ENCODE measurements around the gene TREML4. TPM values are rescaled to one million over a fixed set of nuclear protein-coding genes. Genes with fewer than 3 reads are reported as not detected.

TREML4 gene
- total and polyA plus RNA-seq, 2 donors (not counting 1 experiment from before 2014, with no cell fraction given), result 1.7 TPM; not detected in 1

- intact Hi-C loops (cut with micrococcal nuclease), result no loop called here
- H3K4me1 Mint-ChIP-seq, result peaks cover 72% of the 10 kb centered on the region
Measured at GRCh38 chr6:41193884-41194283, 34.3 kb upstream of the TREML4 start.

GRCh38 chr6:41194386-41194785 is 33.8 kb upstream of the TREML4 start:
- Mint-ChIP-seq H3K27me3 (no peaks in the 10 kb centered on the region), H3K27ac (peak overlapping the region; percentile 78)
- CTCF ChIA-PET, result no interaction called here

More at GRCh38 chr6:41193884-41194283, 34.3 kb upstream of the TREML4 start:
- peaks cover 0 to 13% (median 12%) of the 10 kb centered on the region in 3 donors for H3K9me3 ChIP-seq (ENCODE audit: control extremely low read depth in 1 of 3, control insufficient read depth in 2 of 3, insufficient read depth in 1 of 3, low read length in 2 of 3)
- no peak for DNase-seq
- WGBS (ENCODE audit: insufficient coverage), result 90% methylated on average over 2 of the region's 5 CpGs
- ChIA-PET POLR2A (no interaction called here), CTCF (no interaction called here)
- peak overlapping the region; percentile 44 to 94 for H3K27ac ChIP-seq (ENCODE audit: low read length in 2 of 2)
- peaks cover 5 to 84% of the 10 kb centered on the region in 2 experiments for H3K36me3 ChIP-seq (replicated peaks in 1 of 2; ENCODE audit: control extremely low read depth in 1 of 2, control insufficient read depth in 1 of 2, extremely low read depth in 1 of 2, insufficient read depth in 2 of 2, low read length in 1 of 2)
- H3K4me3 ChIP-seq (ENCODE audit: control extremely low read depth in 1 of 5, extremely low read depth in 1 of 5, insufficient read depth in 1 of 5, low read depth in 2 of 5, low read length in 4 of 5), result no peak overlapping the region
- H3K9me3 Mint-ChIP-seq (ENCODE audit: insufficient read depth), result peaks cover 8% of the 10 kb centered on the region
- H3K4me2 ChIP-seq (replicated peaks; ENCODE audit: low read depth, low read length, poor library complexity, severe bottlenecking), result no peak overlapping the region
- TF ChIP-seq EZH2 (IDR thresholded peaks at IDR 0.05; ENCODE audit: borderline replicate concordance, insufficient read depth, low read depth, low read length, poor library complexity, severe bottlenecking), result no peak
- TF ChIP-seq CTCF (IDR thresholded peaks at IDR 0.05), result no peak
- H3K9ac ChIP-seq (ENCODE audit: low read length), result no peak overlapping the region
- peaks cover 45% of the 10 kb centered on the region for H3K79me2 ChIP-seq (ENCODE audit: control insufficient read depth, insufficient read depth, low read length)
- no peaks in the 10 kb centered on the region for H3K27me3 ChIP-seq (replicated peaks in 1 of 4; ENCODE audit: control extremely low read depth in 1 of 4, control insufficient read depth in 3 of 4, insufficient read depth in 4 of 4, low read length in 3 of 4)
- no peak overlapping the region for H3K4me3 Mint-ChIP-seq
- peaks cover 47 to 56% of the 10 kb centered on the region in 2 donors for H3K4me1 ChIP-seq (ENCODE audit: control insufficient read depth in 2 of 2, insufficient read depth in 2 of 2, low read length in 2 of 2)
- no peak overlapping the region for H2AFZ ChIP-seq (ENCODE audit: insufficient read depth, low read depth, low read length, poor library complexity, severe bottlenecking)
- H3K27me3 Mint-ChIP-seq, result no peaks in the 10 kb centered on the region
- H4K20me1 ChIP-seq (ENCODE audit: control insufficient read depth, insufficient read depth, low read length, poor library complexity, severe bottlenecking), result peaks cover 40% of the 10 kb centered on the region
- H3K27ac Mint-ChIP-seq, result peak overlapping the region; percentile 78
- ATAC-seq (ENCODE audit: low read depth), result no peak

More at GRCh38 chr6:41194386-41194785, 33.8 kb upstream of the TREML4 start:
- peaks cover 40% of the 10 kb centered on the region for H4K20me1 ChIP-seq (ENCODE audit: control insufficient read depth, insufficient read depth, low read length, poor library complexity, severe bottlenecking)
- H3K27me3 ChIP-seq (replicated peaks in 1 of 4; ENCODE audit: control extremely low read depth in 1 of 4, control insufficient read depth in 3 of 4, insufficient read depth in 4 of 4, low read length in 3 of 4), result no peaks in the 10 kb centered on the region
- H2AFZ ChIP-seq (ENCODE audit: insufficient read depth, low read depth, low read length, poor library complexity, severe bottlenecking), result no peak overlapping the region
- ATAC-seq (ENCODE audit: low read depth) (no peak), DNase-seq (no peak)
- peaks cover 45% of the 10 kb centered on the region for H3K79me2 ChIP-seq (ENCODE audit: control insufficient read depth, insufficient read depth, low read length)
- peak overlapping the region; percentile 8 for H3K4me2 ChIP-seq (replicated peaks; ENCODE audit: low read depth, low read length, poor library complexity, severe bottlenecking)
- Mint-ChIP-seq H3K9me3 (ENCODE audit: insufficient read depth) (peaks cover 5% of the 10 kb centered on the region), H3K4me3 (no peak overlapping the region), H3K4me1 (peaks cover 74% of the 10 kb centered on the region)
- 97% methylated on average over 3 of the region's 3 CpGs for WGBS (ENCODE audit: insufficient coverage)
- peaks cover 52 to 60% of the 10 kb centered on the region in 2 donors for H3K4me1 ChIP-seq (ENCODE audit: control insufficient read depth in 2 of 2, insufficient read depth in 2 of 2, low read length in 2 of 2)
- peak overlapping the region; percentile 44 to 94 for H3K27ac ChIP-seq (ENCODE audit: low read length in 2 of 2)
- peaks cover 5 to 84% of the 10 kb centered on the region in 2 experiments for H3K36me3 ChIP-seq (replicated peaks in 1 of 2; ENCODE audit: control extremely low read depth in 1 of 2, control insufficient read depth in 1 of 2, extremely low read depth in 1 of 2, insufficient read depth in 2 of 2, low read length in 1 of 2)
- POLR2A ChIA-PET, result no interaction called here
- peaks cover 0 to 13% (median 8%) of the 10 kb centered on the region in 3 donors for H3K9me3 ChIP-seq (ENCODE audit: control extremely low read depth in 1 of 3, control insufficient read depth in 2 of 3, insufficient read depth in 1 of 3, low read length in 2 of 3)
- TF ChIP-seq EZH2 (IDR thresholded peaks at IDR 0.05; ENCODE audit: borderline replicate concordance, insufficient read depth, low read depth, low read length, poor library complexity, severe bottlenecking) (no peak), CTCF (IDR thresholded peaks at IDR 0.05) (no peak)
- intact Hi-C loops (cut with micrococcal nuclease), result no loop called here
- H3K9ac ChIP-seq (ENCODE audit: low read length), result no peak overlapping the region
- no peak overlapping the region for H3K4me3 ChIP-seq (ENCODE audit: control extremely low read depth in 1 of 5, extremely low read depth in 1 of 5, insufficient read depth in 1 of 5, low read depth in 2 of 5, low read length in 4 of 5)
